GM18498 (cell line): ENCODE results near the gene ZFHX2.
"Not testable (repeated sequence)": the region's sequence is repeated elsewhere in the genome, so short reads cannot be mapped to it uniquely, and the experiment has no call there.

Experiments used
- ATAC-seq: cut with Tn5 transposase; IDR thresholded peaks from one replicate; pipeline ENCODE4 v1.9.1; 2021; ENCODE audit warnings: mild to moderate bottlenecking, moderate library complexity; ENCODE audit not compliant: unreplicated experiment

ZFHX2 gene

DNA sequence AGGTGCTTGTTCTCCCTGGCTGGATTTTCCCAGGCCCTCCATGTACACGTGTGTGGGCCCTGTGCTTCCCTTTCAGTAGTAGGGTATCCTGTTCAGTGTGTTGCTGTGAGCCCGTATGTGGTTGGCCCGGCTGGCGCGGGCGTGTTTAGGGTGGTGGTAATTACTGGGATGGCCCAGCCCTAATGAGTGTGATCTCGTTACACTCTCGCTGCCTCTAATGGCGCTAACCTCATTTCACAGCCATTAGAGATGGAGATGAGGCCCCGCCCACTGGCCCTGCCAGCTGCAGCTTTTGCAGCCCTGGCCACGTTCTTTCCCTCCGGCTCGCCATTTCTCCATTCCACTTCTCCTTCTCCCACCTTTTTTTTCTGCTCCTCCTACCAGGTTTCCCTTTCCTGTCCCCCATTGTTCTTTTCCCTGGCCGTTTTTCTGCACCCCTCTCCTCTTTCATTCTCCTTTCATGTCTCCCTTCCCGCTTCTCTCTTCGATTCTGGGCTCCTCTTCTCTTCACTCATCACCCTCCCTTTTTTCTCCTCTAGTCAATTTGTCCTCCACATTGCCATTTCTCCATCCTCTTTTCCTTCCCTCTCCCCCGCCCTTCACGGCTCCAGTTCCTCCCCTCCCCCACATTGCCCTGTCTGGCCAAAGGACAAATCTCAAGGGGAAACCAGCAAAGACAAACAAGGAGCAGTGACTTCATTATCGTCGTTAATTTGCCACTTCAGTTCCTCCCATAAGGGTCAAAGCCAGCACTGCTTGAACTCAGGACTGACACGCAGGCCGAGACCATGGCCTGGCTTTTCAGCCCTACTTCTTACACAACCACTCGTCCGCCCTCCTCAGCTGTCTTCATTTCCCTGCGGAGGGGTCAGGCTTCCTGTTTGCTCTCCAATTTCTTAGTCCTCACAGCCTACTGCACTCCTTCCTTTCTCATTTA lies 6.8 kb downstream of the ZFHX2 start:
- no peak for ATAC-seq

DNA sequence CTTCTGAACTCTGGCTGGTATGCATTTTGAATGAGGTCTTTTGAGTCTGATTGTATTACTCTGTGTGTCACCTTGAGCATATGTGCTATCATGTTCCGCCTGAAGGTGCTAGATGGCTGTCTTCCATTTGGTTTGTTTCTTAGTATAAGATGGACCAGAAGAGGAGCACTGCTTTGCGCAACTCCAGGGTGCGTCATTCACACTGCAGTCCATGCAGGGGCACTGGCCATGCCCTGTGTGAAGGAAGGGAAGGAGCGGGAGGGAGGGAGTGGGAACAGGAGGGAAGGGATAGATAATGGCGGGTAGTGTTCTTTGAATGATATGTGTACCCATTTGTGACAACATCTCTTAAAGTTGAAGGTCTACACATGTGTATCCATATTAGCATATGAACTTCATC lies 8.2 kb downstream of the ZFHX2 start:
- no peak for ATAC-seq

DNA sequence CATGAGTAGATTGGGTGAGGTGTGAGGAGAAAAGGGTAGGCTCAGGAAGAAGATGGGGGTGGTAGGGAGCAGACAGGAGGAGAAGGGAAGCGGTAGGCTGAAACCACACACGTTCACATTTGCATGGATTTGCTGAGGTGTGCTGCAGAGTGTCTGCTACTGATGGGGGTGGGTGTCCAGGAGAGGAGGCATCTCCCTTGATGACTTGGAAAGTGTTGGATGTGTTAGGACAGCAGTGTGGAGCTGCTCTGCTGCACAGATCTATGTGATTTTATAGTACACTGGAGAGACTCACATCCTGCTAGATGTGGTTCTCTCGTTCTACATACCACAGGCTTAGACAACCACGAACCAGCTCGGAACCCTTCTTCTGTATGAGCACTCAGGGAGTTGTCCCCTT lies 9.3 kb downstream of the ZFHX2 start:
- no peak for ATAC-seq

DNA sequence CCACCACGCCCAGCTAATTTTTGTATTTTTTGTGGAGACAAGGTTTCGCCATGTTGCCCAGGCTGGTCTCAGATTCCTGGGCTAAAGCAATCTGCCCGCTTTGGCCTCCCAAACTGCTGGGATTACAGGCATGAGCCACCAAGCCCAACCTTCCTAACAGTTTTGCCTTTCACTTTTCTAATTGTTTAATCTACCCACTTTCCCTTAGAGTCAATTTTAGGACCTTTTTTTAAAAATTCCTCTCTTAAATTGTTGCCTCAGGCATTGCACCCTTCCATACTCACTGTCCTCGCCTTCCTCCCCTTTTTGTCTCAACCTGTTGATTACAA lies 11.5 kb downstream of the ZFHX2 start:
- no peak for ATAC-seq

DNA sequence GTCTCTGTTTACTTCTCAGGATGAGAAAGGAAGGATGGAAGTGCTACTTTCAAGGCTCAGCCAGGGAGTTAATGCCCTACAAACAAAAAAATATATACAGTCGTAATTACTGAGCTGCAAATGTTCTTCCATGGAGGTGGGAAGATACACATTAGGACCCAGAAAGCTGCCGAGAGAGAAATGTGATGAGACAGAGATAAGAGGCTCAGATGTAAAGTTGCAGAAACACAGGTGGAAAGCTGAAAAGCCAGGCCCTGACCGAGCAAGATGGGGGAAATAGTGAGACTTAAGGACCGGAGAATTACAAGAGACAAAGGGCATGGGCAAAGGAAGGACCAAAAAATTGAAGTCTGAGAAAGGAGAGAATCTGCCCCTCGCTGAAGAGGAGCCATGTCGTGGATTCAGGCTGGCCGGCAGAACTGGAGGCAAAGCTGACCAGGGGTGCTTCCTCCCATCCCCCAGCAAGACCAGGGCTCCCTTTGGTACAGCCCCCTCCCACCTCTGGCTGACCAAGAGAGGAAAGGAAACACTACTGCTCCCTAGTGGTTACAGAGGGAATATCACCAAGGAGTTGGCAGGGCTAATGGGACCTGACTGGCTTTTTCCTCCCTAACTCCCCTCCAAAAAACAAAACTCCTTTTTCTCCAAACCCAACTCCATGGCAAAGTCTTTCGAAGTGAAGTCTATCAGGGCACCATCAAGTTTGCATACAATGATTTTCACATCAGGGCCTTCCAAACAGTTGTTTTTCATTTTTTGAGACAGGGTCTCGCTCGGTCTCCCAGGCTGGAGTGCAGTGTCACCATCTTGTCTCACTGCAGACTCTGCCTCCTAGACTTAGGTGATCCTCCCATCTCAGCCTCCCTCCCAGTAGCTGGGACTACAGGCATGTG lies 12.1 kb downstream of the ZFHX2 start:
- no peak for ATAC-seq

DNA sequence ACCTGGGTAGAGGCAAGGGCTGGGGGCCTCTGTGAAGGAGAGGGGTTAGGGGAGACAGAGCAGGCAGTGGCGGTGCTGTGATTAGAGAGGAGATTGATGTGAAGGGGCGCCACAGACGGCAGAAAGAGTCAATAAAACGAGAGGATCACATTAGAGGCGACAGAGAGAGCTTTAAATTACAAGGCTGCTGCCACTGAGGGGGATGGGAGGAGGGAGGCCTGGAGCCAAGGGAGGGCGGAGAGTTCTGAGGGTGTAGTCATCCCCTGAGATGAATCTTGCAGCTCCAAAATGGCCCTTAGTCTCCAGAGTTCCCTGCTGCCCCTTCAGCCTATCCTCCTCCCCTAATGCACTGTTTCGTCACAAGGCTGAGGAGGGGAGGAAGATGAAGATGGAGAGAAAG lies 12.8 kb downstream of the ZFHX2 start:
- no peak for ATAC-seq

DNA sequence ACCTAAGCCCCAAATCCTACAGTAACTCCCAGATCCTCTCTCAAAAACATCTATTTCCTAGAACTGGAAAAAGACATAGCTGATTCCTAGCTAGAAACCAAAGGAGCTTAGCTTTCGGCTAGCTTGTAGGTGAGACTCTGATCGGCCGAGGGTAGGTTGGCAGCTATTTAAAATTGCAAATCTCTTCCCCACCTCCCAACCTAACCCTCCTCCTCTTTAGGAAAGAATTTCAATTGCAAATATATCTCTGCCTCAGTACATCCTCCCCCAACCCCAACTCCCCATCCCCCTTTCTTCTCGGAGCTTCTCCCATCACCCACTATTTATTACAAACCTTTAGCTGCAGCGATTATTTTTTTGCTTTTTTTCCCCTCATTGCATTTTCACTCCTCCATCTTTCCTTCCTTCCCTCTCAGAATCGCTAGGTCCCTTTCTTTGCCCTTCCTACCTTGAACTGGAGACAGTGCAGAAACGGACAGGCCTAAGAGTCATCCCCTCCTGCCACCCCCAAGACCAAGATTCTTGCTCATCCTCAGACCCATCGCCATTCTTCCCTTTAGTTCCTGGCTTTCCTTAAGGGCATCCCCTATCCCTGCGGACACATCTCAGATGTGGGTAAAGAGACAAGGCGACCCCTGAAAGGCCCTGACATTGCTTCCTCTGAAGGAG lies 13.4 kb downstream of the ZFHX2 start:
- ATAC-seq: no peak

DNA sequence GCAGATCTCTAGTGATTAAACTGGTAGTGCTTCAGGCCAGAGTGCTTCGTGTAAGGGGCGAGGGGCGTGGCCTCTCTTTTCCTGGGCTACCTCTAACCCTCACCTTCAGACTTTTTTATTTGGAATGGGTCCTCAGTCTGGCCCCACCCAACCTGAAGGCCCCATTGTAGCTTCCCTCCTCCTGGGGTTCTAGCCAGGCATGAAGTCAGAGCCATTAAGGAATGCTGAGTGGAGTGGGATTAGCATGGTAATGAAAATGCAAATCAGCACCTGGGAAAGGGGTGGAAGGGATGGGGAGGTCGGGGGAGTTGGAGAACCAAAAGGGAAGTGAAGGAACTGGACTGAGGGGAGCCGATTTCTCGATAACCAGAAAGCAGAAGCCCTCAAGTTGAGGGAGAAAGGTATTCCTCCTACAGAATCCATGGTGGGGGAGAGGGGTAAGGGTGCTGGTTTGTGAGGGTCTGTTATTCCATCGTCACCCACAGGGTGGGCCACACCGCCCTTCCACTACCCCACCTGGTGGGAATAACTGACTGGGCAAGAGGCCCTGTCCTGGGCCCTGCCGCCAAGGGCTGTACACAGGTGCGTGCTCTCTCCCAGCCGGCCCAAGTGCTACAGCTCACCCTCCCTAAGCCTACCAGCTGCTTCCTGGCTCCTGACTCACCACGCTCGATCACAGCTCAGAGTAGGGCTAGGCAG lies 14.1 kb downstream of the ZFHX2 start:
- no peak for ATAC-seq

DNA sequence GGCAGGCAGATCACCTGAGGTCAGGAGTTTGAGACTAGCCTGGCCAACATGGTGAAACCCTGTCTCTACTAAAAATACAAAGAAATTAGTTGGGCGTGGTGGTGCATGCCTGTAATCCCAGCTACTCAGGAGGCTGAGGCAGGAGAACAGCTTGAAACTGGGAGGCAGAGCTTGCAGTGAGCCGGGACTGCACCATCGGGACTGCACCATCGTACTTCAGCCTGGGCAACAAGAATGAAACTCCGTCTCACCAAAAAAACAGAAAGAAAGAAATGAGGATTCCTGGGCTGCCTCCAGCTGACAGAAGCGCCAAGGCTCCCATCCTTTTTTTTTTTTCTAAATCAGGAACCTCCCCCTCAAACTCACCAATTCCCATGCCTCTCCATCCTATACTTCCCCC lies 14.7 kb downstream of the ZFHX2 start:
- ATAC-seq: not testable (repeated sequence)

DNA sequence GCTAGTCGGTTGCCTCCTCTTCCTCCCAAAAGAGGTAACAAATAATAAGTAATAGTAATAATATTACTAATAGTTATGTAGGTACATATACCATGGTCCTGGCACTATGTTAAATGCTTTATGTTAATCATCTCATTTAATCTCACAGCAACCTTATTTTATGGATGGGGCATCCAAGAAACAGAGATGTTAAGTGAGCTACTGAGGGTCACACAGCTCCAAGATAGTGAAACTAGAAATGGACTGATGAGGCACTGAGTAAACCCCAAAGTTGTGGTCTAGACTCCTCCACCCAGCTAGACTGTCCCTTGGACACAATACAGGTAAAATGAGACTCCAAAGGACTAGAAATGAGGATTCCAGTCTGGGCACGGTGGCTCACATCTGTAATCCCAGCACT lies 15.1 kb downstream of the ZFHX2 start:
- no peak for ATAC-seq

DNA sequence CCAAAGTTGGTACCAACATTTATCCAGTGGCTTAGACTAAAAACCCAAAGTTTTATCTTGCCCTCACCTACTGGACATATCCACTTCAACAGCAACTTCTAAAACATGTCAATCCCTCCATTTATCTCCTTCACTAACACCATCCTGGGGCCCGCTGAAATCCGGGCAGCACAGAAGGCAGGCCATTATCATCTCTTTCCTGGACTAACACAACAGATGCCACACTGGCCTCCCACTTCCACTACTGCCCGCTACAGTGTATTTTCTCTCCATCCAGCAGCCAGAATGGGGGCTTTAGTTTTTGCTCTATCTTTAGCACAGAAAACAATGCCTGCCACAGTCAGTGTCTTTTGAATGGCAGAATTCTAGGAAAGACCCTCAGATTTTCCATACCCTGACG lies 15.6 kb downstream of the ZFHX2 start:
- ATAC-seq: no peak

DNA sequence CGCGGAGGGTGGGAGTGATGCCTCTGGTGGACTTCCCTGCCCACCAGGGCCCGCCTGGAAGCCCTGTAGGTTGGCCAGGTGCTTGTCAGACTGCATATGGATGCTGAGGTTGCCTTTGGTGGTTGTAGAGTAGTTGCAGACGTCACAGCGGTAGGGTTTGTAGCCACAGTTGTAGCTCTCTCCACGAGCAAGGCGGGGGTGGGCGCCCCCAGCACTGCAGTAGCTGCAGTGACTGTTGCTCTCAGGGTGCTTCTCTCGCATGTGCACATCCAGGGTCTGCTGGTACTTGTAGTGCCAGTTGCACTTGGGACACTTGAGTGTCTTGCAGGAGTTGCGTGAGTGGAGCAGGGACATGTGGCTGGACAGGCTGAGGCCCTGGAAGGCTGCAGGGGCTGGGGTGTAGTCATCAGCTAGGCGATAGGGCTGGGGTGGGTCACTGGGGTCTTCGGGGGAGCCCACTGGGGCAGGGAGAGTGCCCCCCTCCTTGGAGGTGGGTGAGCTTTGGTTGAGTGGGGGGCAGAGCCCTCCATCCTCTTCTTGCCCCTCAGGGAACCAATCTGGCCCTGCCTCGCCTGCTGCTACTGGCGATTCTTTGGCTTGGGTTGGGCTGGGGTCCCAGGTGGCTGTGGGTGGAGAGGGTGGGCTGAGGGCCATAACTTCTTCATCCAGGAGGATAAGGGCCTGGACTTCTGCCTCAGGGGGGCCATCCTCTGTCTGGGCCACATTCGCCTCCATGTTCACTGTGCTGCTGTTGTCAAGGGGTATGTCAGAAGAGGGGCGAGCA lies 17.7 kb downstream of the ZFHX2 start:
- ATAC-seq: no peak

DNA sequence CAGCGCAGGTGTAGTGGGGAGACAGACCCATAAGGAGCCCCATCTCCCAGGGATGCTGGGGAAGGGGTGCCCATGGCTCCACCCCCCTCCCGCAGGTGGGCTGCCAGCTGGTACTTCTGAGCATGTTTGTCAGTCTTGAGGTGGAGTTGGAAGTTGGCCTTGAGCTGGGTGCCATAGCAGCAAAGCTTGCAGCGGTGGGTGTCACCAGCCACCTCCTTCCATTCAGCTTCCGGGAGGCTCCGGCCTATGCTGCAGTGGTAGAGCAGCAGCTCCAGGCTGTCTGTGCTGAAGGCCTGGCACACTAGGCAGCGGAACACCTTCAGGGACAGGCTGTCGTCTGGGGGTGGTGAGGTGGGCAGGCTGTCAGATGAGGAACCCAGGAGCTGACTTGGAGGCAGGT lies 18.9 kb downstream of the ZFHX2 start:
- no peak for ATAC-seq

DNA sequence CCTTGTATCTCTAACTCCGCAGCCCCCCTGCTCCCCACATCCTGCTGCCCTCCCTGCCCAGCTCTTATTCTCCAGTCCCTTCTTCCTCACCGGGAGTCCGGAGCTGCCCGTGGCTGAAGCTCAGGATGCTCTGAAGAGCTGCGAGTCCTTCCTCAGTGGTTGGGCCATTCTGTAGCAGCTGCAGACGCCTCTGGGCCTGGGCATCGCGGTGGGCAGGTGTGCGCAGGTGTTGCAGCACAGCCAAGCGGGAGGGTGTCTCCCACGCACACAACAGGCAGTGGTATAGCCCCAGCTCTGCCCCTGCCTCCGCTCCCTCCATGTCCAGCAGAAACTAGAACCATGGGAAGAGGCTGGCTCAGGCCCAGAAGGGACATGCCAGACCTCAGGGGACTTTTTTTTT lies 20.2 kb downstream of the ZFHX2 start:
- no peak for ATAC-seq

DNA sequence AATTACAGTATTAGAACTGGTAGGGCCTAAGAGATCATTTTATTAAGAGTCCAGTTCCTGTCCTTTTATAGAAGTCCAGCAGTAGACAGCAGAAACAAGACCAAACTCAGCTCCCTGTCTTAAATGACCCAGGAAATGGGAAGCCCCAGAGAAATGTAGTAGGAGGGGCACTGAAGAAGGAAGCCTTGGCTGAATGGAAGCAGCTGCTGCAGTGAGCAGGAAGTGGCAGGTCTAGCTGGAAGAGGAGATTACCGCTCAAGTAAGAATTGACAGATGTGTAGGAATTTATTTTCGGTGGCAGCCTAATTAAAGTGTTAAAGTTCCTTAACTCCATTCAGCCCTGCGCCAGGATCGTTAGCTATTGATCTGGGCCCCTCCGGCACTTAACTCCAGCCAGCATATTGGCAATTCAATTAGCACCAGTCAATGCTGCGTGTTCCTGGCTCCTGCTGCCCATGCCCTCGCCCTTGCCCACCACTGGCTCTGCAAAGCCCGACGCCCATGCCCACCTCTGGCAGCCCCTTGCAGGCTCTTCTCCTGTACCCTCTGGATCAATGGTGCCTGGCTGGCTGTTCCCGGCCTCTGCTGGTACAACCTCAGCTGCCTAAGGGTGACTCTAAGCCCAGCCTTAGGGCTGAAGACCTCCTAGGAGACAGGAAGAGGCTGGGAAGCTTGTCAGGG lies 21.1 kb downstream of the ZFHX2 start:
- ATAC-seq: no peak

DNA sequence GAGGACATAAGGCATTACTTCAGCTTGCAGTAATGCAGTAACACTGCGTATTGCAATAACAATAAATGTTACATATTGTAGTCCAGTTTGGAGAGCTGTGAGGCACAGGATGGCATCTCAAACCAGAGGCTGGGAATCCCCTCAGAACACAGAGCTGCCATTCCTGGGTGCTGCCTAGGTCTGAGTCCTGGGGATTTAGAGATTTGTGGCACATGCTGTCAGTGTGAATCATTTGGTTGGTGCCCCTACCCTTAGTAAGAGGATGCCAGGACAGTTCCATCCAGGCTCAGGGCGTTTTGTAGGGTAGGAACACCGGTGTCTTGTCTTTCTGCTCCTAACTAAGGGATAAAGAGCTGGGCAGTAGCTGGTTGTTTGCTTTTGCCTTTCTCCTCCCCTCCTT lies 22.5 kb downstream of the ZFHX2 start:
- ATAC-seq: no peak

DNA sequence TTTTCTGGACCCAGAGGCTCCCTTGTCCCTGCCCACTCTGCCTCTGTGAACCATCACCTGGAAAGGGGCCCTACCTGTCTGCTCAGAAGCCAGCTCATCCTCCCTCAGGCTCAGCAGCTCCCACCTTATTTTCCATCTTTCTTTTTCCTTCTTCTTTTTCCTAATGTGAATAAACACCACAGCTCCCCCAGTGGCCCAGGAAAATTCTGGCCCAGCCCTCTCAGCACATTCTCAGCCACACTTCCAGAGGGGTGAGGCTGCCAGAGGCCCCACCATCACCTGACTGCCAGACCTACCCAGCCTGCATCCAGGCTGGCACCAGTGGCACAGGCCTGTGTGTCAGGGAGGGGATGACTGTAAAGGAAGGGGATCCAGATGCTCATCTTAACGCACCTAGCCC lies 23.0 kb downstream of the ZFHX2 start:
- ATAC-seq: no peak

DNA sequence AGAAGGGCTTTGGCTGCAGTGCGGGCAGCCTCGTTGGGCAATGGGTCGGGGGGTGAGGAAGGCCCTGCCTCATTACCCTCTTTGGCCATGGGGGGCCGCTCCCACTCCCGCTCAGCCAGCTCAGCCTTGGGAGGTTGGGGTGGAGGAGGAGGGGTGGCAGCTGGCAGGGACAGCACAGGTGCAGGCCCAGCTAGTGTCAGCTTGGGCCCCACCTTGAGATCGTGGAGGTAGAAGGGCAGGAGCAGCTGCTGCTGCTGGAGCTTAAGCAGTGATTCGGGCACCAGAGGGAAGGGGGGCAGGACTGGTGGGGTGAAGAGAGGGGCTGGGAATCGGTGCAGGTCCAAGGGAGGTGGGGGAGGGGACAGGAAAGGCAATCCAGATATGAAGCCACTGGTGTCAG lies 26.0 kb downstream of the ZFHX2 start:
- no peak for ATAC-seq

DNA sequence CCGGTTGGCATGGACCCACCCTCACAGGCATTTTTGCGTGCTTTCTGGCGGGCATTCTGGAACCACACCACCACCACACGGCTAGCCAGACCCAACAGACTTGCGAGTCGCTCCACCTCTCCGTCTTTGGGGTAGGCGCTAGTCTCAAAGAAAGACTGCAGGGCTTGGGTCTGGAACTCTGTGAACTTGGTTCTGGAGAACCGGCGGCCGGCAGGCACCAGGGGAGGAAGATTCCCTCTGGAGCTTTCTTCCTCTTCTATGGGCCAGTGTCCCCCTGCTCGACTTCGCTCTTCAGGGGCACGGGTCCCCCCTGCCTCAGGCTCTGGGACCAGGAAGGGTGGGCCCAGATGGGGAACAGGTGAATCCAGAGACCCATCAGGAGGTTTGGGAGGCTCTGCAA lies 26.6 kb downstream of the ZFHX2 start:
- no peak for ATAC-seq
